Esophagus muscularis mucosa (tissue), 4 donors: ENCODE data around the gene EDEM1.

Experiments used
- CTCF ChIP-seq, 3 experiments: fragments of 200-600 bp in 2 of 3; fragments of 450-650 bp in 1 of 3; sonication (generic) in 2 of 3; IDR thresholded peaks; one replicate each; pipeline ENCODE4 v1.5.1; 2017 to 2019; ENCODE audit warnings: antibody characterized with exemption in 3 of 3, mild to moderate bottlenecking in 2 of 3, moderate library complexity in 1 of 3
- EP300 ChIP-seq: sonication (generic); formaldehyde crosslinking; IDR thresholded peaks from one replicate; pipeline ENCODE4 v1.6.1; 2017; ENCODE audit warnings: antibody characterized with exemption
- POLR2A ChIP-seq: fragments of 450-650 bp; IDR thresholded peaks from one replicate; pipeline ENCODE4 v1.6.1; 2017; ENCODE audit warnings: antibody characterized with exemption, moderate library complexity, mild to moderate bottlenecking, low read depth
- POLR2AphosphoS5 ChIP-seq, 2 donors: sonication (generic); formaldehyde crosslinking; IDR thresholded peaks; one replicate each; pipeline ENCODE4 v1.6.1; 2017; ENCODE audit warnings: antibody characterized with exemption in 2 of 2

- no peak for TF ChIP-seq CTCF (IDR thresholded peaks at IDR 0.05)
- no peak for TF ChIP-seq EP300
- no peak for TF ChIP-seq POLR2A
- no peak for TF ChIP-seq POLR2AphosphoS5 (IDR thresholded peaks at IDR 0.05)
Measured at GRCh38 chr3:5162102-5162501, 25.4 kb upstream of the EDEM1 start.
